IPS DF 19.7 (cell line): ENCODE results near the gene STK32A.

Source experiments
- DNase-seq: peaks from one replicate; pipeline ENCODE4 v3.0.0-alpha.2; 2013; ENCODE audit warnings: low read depth, low spot score

STK32A gene

DNA sequence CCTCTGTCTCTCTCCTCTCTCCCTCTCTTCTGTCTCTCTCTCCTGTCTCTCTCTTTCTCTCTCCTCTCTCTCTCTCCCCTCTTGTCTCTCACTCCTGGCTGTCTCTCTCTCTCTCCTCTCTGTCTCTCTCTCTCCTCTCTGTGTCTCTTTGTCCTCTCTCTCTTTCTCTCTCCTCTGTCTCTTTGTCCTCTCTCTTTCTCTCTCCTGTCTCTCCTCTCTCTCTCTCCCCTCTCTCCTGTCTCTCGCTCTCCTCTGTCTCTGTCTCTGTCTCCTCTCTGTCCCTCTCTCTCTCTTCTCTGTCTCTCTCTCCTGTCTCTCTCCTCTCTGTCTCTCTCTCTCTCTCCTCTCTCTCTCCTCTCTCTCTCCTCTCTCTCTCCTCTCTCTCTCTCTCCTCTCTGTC is 25.0 kb downstream of the STK32A start:
- DNase-seq: no peak

DNA sequence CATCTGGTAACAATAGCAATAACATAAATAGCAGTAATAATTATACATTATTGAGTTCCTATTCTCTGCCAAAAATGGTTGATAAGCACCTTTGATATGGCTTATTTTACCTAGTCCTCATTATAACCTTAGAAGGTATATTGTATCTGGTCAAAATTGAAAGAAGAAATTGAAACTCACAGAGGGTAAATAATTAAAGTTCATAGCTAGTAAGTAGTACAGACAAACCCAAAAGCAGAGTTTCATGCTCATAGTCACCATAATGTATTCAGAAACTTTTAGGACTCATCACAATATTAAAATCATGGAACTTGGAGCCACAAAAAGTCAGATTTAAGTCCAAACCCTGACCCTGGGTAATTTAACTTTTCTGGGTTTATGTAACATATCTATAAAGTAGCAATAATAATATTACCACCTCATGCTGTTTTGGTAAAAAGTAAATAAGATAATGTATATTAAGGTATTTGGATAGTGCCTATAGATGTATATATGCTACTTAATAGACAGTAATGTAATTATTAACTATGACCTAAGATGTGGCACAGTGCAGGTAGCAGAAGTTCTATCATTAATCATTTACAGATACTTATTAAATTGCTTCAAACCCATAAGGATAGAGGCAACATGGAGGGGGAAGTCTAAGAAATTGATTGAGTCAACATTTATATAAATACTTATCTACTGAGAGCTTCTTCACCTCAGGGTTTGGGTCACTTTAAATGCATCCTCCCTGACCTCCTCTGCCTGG is 32.4 kb downstream of the STK32A start:
- no peak for DNase-seq

DNA sequence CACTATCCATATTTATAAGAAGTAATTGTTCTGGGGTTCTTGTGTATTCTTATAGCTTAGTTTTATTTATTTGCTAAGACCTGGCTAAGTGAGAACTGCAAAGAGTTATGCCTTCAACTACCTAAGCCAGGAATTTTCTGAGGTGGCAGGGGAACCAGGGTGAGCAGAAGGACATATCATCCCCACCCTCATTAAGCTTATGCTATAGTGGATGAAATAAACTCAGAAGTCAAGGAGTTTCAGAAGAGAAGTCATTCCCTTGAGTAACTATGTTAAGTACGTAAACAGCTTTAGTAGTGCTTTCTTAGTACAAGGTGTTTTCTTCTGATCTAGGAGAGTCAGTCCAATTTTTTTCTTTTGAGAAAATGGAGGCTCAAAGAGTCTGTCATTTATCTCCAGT is 41.7 kb downstream of the STK32A start:
- no peak for DNase-seq

DNA sequence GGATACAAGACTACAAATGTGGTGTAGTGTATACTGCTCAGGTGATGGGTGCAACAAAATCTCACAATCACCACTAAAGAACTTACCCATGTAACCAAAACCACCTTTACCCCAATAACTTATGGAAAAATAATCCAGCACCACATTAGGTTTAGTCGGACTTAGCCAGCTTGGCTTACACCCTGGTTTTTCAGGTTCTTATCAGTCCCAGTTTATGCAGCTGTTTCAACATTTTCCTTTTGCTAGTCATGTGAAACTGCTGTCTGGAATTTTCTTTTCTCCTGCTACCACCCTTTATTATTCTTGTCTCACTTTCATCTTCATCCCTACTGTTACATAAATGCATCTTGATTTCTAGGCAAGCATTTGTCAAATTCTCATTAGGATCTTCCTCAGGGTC is 51.5 kb downstream of the STK32A start:
- DNase-seq: no peak

DNA sequence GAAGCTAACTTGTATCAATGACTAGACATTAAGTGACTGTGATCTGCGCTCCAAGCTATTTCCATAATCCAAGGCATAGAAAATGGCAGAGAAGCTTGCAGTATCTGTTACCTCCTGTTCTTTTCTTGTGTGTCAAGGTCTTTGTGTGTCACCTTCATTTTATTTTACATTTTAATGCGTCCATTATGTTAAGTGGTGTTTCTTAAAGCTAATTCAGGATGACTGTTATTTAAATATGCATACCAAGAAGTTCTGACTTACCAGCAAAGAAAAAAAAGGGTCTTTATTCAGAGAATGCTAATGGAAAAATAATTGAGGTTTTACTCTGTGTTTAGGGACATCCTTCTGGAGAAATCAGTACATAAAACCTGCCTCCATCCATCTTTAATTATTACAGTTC is 52.3 kb downstream of the STK32A start:
- DNase-seq: no peak

DNA sequence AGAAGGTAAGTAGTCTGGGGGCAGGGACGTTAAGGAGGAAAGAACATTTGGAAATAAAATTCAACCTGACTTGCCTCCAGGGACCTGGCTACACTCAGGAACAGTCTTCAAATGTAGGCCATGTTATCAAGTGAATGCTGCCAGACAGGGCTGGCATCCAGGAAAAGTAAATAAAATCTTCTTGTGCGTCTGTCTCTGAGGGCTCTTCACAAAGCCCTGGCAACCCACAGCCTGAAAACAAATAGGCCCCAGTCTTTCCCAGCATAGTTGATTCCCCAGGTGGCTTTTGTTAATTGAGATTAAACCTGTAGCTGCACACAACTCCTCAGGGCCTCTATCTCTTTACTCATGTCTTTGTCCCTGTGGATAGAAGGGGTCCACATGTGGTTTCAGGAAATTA is 55.4 kb downstream of the STK32A start:
- no peak for DNase-seq

DNA sequence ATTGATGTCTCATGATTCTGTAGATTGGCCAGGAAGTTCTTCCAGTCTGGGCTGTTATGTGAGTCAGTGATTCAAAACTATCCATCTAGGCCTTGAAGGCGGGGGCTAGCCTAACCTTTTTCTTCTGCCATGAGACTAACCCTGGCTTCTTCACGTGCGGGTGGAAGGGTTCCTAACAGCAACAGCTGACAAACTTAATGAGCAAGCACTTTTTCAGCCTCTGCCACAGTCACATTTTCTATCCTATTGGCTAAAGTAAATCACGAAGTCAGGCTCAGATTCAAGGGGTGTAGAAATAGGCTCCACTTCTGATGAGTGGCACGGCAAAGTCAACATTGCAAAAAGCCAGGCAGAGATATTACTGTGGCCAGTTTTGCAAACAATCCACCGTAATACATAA is 68.4 kb downstream of the STK32A start:
- no peak for DNase-seq

DNA sequence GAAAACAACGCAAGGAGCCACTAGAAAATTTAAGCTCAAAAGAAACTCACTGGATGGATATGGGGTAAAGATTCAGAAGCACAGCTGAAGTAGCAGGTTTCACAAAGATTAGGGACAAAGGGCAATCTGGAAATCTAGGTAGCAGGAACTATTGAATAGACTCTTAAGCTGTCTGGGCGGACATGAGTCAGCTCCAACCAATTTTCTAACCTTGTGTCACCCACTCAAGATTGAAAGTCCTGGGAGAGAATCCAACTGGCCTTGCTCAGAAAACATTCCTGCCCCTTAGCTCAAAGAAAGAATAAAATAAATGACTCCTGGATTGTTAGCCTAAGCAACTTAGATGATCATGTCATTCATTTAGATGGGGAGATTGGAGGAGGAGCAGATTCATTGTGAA is 69.2 kb downstream of the STK32A start:
- no peak for DNase-seq

DNA sequence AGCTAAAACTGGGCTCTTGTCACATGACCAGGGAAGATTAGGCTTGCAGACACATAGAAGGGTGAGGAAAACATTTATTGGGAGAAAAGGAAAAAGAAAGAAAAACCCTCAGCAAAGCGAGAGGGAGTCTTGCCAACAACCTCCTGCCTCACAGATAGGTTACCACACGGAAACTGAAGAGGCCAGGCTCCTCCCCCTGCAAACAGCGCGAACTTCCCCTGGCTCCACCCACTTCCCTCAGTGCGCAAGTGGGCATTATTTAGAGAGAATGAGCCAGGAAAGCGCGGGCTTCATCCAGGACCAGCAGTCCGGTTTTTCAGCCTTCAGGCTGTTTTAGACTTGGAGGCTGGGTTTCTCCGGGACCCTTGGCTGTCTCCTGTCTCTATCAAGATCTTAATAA is 70.3 kb downstream of the STK32A start:
- no peak for DNase-seq

DNA sequence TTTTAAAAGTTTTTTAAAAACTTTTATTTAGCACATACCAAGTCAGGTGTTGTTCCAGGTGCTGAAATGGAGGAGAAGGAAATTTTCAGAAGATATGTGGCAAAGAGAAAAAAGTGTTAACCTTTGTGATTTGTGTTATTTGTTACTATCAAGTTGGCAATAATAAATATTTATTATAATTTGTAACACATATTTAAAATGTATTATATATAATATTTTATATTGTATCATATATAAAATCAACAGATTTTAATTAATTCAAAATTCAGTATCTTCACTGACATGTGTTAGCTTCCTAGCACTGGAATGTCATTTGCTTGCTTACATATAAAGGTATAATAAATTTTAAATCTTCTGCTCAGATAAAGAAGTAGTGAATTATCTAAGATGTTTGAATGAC is 71.5 kb downstream of the STK32A start:
- no peak for DNase-seq

DNA sequence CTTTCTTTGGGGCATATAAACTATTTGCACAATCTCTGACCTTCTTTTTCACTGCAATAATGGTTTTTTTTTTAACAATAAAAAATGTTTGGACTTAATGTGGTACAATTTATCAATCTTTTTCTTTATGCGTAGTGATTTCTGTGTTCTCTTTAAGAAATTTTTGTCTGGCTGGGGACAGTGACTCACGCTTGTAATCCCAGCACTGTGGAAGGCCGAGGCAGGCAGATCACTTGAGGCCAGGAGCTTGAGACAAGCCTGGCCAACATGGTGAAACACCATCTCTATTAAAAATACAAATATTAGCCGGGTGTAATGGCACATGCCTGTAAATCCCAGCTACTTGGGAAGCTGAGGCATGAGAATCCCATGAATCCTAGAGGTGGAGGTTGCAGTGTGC is 72.3 kb downstream of the STK32A start:
- no peak for DNase-seq

DNA sequence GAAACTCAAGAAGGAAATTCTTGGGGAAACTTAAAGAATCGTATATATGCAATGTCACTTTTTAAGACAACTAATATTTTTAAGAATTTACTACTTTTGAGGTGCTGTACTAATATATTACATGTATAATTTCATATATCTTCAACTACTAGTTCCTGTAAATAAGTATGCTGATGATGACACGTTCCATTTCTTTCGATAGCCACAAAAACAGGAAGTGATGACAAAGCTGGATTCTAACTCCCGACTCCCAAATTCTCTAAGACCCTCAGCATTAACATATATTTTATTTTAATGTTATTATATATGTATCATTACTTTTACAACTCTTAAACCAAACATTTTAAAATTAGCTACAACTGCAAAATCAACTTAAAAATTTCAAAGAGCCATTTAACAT is 74.8 kb downstream of the STK32A start:
- DNase-seq: no peak

DNA sequence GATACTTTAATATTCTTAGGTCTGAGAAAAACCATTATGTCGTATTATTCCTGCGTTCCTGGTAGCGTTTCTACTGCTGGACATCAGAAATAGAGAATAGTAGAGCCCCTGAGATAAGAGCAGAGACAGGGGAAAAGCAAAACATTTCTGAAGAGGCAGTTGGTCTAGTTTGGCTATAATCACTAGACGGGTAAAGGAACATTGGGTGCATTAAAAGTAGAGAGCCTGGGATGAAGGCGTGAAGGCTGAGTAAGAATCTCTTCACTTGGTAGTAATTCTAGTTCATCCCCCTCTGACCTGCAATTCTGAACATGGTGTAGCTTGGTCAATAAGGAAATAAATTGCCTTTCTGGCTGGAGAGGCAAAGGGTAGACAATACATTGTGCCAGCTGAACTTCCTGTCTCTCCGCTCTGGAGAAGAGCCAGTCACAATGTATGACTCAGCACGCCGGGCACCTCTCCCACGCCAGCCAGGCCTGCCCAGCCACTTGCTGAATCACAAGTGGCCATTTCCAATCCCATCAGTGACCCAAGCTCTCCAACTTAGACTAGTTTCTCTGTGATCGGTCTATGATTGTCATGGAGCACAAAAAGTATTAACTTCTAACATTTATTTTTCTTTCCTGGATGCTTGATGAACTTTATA is 75.4 kb downstream of the STK32A start:
- no peak for DNase-seq

DNA sequence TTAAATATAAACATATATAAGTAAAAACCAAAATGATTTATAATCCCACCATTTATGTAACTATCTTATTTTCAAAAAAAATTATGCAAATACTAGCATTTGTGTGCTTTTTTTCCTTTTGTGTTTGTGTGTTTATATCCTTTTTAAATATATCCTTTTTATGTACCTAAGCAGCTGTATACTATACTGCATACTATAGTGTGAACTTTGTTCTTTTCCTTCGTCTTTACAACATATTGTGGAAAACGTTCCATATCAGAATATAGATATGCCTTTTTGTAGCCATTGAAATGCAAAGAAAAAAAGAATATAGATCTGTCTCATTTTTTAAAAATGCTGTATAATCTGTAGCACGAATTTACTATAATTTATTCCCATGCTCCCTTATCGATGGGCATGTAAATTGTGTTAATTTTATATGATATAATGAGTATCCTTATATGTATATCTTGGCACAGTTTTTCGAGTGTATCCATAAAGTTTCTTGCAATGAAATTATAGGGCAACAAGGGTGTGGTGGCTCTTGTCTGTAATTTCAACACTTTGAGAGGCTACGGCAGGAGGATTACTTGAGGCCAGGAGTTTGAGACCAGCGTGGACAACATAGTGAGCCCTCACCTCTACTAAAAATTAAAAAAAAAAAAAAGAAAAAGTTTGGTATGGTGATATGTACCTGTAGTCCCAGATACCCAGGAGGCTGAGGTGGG is 83.3 kb downstream of the STK32A start:
- DNase-seq: no peak

DNA sequence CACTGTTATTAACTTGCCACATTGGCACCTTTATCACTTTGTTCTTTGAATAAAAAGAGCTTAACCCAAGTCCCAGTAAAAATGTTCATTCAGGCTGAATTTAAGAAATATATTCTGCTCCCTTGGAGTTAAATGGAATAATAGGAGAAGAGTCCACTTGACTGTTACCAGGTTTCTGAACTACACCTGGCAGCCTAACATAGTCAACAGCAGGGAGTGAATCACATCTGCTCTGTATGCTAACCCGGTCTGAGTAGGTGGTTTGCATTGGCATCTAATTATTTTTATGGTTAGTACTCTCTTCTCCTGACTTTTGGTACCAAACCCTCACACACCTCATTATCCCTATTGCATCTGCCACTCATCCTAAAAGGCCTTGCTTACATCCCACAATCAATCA is 86.7 kb downstream of the STK32A start:
- DNase-seq: no peak

DNA sequence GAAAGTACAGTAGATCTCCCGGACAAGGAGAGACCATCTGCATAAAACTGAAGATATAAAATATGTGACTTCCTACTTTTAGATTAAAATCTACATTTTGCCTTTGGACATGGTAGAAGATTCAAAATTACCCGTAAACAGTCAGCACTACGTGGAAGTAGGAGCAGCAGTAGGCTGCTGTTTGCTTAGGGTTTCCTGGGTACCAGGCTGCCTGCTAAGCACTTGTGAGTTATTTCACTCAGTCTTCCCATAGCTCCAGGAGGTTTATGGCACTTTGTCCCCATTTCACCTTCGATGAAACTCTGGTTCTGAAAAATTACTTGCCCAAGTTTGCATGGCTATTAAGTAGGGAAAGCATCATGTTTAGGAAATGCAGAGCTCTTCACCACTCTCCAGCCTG is 92.6 kb downstream of the STK32A start:
- DNase-seq: no peak

DNA sequence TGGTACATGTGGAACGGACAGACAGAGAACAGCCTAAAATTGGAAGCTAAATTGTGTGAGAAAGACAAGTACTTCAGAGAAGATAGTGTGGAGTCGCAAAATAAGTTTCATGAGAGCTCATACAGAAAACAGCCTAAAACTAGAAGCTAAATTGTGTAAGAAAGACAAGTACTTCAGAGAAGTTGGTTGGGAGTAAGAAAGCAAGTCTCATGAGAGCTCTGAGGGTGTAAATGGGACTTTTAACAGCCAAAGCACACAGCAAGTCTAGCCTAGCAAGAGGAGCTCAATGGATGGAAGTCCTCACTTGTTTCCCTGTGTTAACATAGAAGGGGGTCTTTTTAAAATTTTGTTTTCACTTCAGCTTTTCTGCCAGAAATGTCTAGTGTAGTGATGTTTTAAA is 93.1 kb downstream of the STK32A start:
- no peak for DNase-seq

DNA sequence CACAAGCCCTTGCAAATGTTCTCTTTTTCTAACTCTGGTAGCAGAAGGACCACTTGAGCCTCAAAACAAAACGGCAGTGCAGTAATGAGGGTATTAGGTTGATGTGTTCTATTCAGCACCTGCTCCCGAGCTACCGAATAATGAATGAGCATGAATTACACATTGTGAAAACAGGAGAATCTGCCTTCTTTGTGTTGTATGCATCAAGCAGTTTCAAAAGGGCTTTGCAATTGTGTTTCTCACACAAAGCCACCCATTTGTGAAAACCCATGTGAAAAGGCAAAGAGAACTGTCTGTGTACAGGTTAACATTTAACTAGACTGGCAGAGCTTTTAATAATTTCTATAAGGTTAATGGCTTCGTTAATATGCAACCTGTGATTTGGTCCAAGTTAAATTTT is 97.8 kb downstream of the STK32A start:
- no peak for DNase-seq

DNA sequence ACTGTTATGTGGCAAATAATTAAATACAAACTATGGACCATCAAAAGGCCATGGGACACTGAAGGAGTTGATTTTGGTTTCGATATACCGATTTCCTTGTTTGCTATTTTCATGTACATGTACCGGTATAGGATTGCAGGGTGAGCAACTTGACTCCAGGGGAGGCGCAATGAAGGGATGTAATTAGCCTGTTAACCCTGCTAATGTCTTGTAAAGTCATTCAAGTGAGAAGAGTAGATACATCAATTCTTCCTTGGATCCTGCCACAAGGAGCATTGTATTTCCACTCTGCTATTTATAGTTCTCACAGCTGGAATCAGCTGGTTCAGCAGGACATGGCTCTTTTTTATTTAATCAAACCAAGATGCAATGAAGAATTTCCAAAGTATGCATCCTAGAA is 102.0 kb downstream of the STK32A start:
- no peak for DNase-seq

DNA sequence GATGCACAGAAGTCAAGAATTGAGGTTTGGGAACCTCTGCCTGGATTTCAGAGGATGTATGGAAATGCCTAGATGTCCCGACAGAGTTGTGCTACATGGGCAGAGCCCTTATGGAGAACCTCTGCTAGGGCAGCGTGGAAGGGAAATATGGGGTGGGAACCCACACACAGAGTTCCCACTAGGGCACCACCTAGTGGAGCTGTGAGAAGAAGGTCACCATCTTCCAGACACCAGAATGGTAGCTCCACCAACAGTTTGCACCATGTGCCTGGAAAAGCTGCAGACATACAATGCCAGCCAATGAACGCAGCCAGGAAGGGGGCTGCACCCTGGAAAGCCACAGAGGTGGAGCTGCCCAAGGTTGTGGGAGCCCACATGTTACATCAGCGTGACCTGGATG is 104.5 kb downstream of the STK32A start:
- no peak for DNase-seq

DNA sequence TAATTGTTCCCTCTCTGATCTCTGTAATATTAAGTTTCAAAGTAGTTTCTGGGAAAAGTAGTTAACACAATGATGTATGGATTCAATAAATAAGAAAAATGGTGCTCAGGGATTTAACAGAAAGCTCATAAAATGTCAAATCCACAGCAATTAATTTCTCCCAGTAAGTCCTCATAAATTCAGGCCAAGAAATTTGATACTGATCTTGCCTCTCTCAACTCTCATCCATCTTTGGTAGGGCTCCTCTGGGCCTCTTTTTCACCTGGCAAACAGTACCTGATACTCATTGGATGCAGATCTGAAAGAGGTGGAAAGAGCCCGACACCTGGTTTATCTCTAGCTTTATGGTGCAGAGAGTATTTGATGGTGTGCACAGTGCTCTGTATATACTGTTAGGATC is 106.1 kb downstream of the STK32A start:
- DNase-seq: no peak

DNA sequence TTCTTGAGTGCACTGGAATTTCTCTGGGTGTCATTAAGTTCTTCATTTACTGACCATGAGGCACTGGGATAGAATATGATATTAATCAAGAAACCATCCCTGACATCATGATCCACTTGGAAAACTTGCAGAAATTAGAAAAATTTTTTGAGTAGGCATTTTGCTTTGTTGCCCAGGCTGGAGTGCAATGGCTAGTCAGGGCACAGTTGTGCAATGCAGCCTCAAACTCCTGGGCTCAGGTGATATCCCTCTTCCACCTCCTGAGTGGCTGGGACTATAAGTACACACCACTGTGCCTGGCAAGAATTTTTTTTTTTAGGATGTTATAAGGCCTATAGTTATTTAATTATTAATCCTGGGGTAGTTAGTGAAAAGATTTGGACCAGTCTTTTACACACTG is 106.5 kb downstream of the STK32A start:
- DNase-seq: no peak

DNA sequence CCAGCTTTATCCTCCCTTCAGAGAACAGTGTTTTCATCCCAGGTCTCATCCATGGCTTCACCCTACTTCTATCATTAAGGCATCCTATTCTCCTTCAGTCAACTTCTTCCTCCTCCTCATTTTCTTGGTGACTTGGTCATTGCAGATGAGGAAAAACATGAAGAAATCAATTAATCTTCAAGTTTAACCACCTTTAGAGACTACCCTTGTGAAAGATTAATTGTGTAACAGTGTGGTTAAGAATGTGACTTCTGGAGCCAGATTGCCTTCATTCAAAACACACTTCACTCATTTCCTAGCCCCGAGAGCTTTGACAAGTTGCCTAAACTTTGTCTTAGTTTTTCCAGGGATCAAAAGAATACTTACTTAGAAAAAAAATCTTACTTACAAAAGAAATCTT is 110.0 kb downstream of the STK32A start:
- DNase-seq: no peak
